GM21390 (cell line): Measurements from ENCODE around the gene UBAC2.

Experiments
- ATAC-seq: cut with Tn5 transposase; IDR thresholded peaks from one replicate; pipeline ENCODE4 v1.9.1; 2021; ENCODE audit not compliant: unreplicated experiment

The UBAC2 gene

DNA sequence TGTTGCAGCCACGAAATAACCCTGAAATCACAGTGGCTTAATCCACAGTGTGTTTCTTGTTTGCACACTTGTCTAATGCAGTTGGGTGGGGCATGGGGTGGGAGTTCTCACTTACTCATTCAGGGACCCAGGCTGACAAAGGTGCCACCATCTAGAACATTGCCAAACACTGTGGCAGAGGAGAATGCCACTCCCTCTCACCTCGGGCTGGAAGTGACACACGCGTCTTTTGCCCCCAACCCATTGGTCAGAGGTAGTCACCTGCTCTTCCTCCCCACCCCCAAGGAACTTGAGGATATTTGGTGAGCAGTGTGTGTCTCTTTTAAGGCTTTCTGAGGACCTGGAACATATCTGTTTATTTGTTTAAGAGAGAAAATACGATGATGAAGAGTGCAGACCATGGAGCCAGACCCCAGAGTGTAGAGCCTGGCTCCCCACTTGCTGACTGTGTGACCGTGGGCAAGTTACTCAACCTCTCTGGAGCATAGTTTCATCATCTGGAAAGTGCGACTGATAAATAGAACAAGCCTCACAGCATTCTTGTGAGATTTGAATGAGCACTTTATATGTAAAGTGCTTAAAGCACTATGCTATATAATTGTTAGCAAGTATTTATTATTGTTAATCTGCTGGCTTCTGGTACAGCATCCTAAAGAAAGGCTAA, 89.2 kb downstream of the UBAC2 start:
- no peak for ATAC-seq

DNA sequence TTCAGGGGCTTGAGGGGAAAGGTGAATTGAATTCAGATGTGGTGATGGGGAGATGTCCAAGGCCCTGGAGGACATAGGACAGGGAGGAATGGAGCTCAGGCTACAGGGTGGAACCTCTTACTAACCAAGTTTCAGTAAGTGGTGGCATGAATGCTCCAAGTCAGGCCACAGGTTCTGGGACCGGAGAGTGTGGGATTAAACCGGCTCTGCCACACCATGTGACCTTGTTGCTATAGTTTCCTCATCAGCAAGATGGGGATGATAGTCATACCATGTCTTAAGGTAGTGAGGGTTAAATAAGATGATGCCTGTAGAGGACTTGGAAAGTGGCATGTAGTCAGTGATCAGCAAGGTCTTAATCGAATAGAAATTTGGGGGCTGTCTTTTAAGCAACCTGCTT, 90.2 kb downstream of the UBAC2 start:
- ATAC-seq, result no peak

DNA sequence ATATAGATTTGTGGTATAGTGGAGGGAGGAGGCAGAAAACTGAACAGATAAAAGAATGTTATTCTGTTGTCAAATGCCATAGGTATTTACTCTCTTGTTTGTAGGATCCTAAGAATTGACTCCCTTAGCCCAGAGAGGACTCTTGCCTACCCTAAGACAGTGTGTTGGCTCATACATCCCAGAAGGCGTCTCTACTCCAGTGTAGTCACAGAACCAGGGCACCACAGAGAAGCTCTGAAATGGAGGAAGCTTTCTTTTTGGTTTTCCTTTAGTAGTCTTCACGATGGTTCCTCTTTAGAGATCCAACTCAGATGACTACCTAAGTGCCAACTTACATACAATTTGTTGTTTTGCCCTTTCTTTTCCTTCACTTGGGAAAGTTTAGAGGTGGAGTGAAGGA, 92.5 kb downstream of the UBAC2 start:
- ATAC-seq, result no peak

- no peak for ATAC-seq
Measured at GRCh38 chr13:99294198-99294597, 93.5 kb downstream of the UBAC2 start.

GRCh38 chr13:99294958-99295357, 94.3 kb downstream of the UBAC2 start:
- no peak for ATAC-seq

- no peak for ATAC-seq
Measured at GRCh38 chr13:99295488-99296252, 95.0 kb downstream of the UBAC2 start.

- peak; percentile 62 for ATAC-seq
Measured at GRCh38 chr13:99296398-99296797, 95.7 kb downstream of the UBAC2 start.

DNA sequence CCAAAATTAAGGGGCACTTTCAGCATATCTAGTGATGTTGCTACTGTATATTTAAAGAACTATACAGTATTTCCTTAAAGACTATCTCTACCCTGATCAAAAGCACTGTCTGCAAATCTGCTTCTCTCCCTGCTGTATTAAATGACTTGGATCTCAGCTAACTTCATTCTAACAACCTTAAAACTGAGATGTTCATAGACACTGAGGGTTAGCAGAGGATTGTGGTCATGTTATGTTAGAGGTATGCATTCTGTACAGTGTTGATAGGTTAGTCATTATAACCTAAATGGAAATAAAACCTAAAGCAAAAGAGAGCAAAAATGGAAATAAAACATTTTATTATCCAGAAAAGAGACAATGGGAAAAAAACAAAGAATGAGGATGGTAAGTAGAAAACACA, 96.7 kb downstream of the UBAC2 start:
- no peak for ATAC-seq

DNA sequence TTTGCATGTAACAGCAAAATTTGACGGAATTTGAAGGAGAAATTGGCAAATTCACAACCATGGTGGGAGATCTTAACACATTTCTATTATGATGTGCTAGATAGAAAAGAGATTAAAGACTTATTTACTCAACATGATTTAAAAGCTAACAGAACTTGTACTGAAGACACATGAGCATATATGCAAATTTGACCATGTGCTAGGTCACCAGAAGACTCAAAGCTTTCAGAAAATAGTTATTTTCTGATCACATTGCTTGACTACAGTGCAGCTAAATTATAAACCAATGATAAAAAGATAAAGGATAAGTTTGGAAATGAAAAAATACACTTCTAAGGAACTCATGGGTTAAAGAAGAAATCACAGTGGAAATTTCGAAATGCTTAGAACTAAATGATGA, 97.4 kb downstream of the UBAC2 start:
- ATAC-seq, result no peak

DNA sequence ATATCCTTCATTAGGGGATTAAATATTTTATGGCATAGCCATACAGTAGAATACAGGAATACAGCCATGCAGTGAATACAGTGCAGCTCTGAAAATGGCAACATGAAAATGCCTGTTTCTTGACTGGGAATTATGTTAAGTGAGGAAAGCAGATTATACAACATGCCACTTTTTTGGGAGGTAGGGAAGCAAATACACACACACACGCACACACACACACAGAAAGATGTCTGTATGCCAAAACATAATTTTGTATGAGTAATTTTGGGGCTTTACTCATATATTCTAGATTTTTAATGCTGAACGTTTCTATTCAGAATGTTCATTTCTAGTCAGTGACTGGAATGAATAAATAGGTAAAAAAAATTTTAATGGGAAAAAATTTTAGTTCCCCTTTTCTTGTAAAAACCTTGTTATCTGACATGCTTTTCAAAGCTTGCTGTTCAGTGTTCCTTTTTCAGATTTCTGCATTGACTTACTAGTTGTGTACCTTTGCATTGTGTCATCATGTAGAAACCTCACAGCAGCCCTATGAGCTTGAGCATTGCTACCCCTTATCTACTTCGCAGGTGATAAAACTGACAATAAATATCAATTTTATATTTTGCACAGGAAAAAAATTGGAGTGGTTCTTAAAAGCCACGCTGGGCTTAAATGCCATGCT, 98.7 kb downstream of the UBAC2 start:
- ATAC-seq, result no peak

DNA sequence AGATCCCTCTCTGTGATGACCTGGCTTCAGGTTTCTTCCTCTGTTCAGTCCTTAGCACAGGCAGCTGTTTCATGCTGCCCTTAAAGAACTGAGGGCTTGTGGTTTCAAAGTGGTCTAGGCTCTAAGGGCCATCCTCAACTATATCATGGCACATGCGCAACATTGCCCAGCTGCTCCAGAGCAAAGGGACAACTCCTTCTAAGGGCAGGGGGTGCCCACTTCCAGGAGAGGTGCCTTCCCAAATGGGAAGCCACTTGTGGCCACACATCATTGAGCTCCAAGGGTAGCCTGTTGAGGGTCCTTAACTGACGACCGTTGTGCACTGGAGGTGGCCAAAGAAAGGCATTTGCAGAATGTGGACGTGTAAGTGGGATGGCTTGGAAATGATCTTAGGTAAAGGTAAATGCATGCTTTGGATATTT, 99.3 kb downstream of the UBAC2 start:
- ATAC-seq, result no peak

GRCh38 chr13:99301056-99301838, 100.6 kb downstream of the UBAC2 start:
- no peak for ATAC-seq

DNA sequence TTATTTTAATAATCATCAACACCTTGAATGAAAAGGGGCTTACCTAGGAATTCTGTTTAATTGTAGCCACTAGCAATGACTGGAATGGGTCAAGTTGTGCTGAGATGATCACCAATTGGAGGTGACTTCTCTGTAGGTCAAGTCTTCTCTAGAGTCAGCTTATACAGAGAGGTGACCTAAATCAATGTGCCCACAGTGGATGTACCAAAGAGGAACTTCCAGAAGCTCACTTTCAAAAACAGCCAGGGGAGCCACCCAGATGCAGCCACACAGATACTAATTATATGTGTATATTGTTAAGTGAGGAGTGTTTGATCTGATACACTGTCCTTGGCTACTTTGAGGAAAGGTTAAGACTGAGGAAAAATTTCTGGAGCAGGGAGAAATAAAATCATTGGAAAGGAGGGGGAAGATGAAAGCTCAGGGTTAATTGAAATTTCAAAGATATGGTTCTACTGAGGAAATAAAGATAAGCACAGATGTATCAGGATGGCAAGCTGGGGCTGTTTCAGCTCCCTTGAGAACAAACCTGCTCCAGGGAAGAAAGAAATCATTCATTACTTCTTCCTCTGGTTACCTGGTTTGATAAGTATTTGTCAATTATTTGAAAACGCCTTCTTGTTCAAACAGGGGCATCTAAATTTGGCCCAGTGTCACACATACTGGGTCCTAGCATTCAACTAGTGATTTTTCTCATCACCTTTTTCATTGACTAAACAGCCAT, 101.4 kb downstream of the UBAC2 start:
- ATAC-seq, result no peak

GRCh38 chr13:99302637-99303505, 102.2 kb downstream of the UBAC2 start:
- ATAC-seq, result no peak

GRCh38 chr13:99303863-99304521, 103.3 kb downstream of the UBAC2 start:
- ATAC-seq, result no peak

GRCh38 chr13:99304541-99304940, 103.9 kb downstream of the UBAC2 start:
- ATAC-seq, result no peak

DNA sequence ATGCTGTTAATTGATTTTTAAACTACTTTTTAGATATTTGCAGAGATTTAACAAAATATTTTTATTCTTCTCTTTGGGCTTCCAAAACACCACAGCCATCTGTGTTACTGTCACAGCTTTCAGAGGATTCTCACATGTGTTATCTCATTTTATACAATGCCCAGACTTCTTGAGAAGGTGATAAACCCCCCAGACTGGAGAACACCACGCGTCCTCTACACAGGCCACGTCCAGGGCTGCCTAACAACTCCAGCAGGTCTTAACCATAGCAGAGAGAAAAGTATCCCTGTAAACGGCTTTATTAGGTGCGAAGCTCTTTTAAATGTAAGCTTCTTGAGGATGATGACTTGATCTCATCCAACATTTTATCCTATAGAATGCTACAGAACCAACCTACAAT, 104.5 kb downstream of the UBAC2 start:
- no peak for ATAC-seq

GRCh38 chr13:99305566-99305965, 104.9 kb downstream of the UBAC2 start:
- no peak for ATAC-seq

GRCh38 chr13:99307247-99307646, 106.6 kb downstream of the UBAC2 start, which contains the start of gene GPR183:
Gene GPR183, minus strand, starts transcription at chr13:99307399. Its CDS starts 11,254 bp downstream, at chr13:99296145.
- peak; percentile 52 for ATAC-seq
